Dendritic cell treated with granulocyte-macrophage colony-stimulating factor and Interleukin-4, amounts not matched to agents 40 ng/mL and 50 ng/mL, for 4 days (primary cell): ENCODE measurements around the gene AQP3.
"Not testable (repeated sequence)": the region's sequence is repeated elsewhere in the genome, so short reads cannot be mapped to it uniquely, and the experiment has no call there.

Experiments used
- H3K27ac Mint-ChIP-seq: one replicate; pipeline ENCODE4 v1.8.0; 2022; ENCODE audit warnings: mild to moderate bottlenecking, mixed read lengths
- H3K27me3 Mint-ChIP-seq: one replicate; pipeline ENCODE4 v1.8.0; 2022; ENCODE audit warnings: mild to moderate bottlenecking, mixed read lengths
- H3K36me3 Mint-ChIP-seq: one replicate; pipeline ENCODE4 v1.8.0; 2022; ENCODE audit warnings: low read depth, mixed read lengths
- H3K4me1 Mint-ChIP-seq: one replicate; pipeline ENCODE4 v1.8.0; 2022; ENCODE audit warnings: low read depth, mixed read lengths
- H3K4me3 Mint-ChIP-seq: one replicate; pipeline ENCODE4 v1.8.0; 2022; ENCODE audit warnings: mild to moderate bottlenecking, moderate library complexity, mixed read lengths
- H3K9me3 Mint-ChIP-seq: one replicate; pipeline ENCODE4 v1.8.0; 2022; ENCODE audit warnings: mixed read lengths
- intact Hi-C: fragments of 100-400 bp; cut with micrococcal nuclease; formaldehyde crosslinking; loops from one replicate; pipeline ENCODE4 v1.15.0; 2022

Gene AQP3

GRCh38 chr9:33429256-33429985 is 18.0 kb downstream of the AQP3 start:
- no peaks in the 10 kb centered on the region for H3K9me3 Mint-ChIP-seq
- peaks cover 31% of the 10 kb centered on the region for H3K4me1 Mint-ChIP-seq
- intact Hi-C loops = no loop called here
- H3K4me3 Mint-ChIP-seq = no peak overlapping the region
- no peaks in the 10 kb centered on the region for H3K27me3 Mint-ChIP-seq
- peaks cover 14% of the 10 kb centered on the region for H3K36me3 Mint-ChIP-seq
- no peak overlapping the region for H3K27ac Mint-ChIP-seq

GRCh38 chr9:33426843-33427293 is 20.5 kb downstream of the AQP3 start:
- H3K9me3 Mint-ChIP-seq = no peaks in the 10 kb centered on the region
- no peak overlapping the region for H3K27ac Mint-ChIP-seq
- intact Hi-C loops = no loop called here
- no peak overlapping the region for H3K4me3 Mint-ChIP-seq
- no peaks in the 10 kb centered on the region for H3K27me3 Mint-ChIP-seq
- H3K4me1 Mint-ChIP-seq = peaks cover 21% of the 10 kb centered on the region
- H3K36me3 Mint-ChIP-seq = peaks cover 14% of the 10 kb centered on the region

- Mint-ChIP-seq H3K9me3 (no peaks in the 10 kb centered on the region), H3K4me1 (peaks cover 7% of the 10 kb centered on the region), H3K4me3 (no peak overlapping the region), H3K36me3 (peaks cover 2% of the 10 kb centered on the region), H3K27me3 (peaks cover under 1% of the 10 kb centered on the region), H3K27ac (no peak overlapping the region)
- intact Hi-C loops = no loop called here
Observed at GRCh38 chr9:33425128-33425533, 22.3 kb downstream of the AQP3 start.

GRCh38 chr9:33424492-33424891 is 22.9 kb downstream of the AQP3 start:
- intact Hi-C loops, H3K27me3 Mint-ChIP-seq, H3K36me3 Mint-ChIP-seq, H3K4me3 Mint-ChIP-seq, H3K9me3 Mint-ChIP-seq, H3K27ac Mint-ChIP-seq, H3K4me1 Mint-ChIP-seq: not testable (repeated sequence)

- H3K4me1 Mint-ChIP-seq, H3K4me3 Mint-ChIP-seq, intact Hi-C loops, H3K27ac Mint-ChIP-seq, H3K27me3 Mint-ChIP-seq, H3K36me3 Mint-ChIP-seq, H3K9me3 Mint-ChIP-seq: not testable (repeated sequence)
Observed at GRCh38 chr9:33424043-33424442, 23.4 kb downstream of the AQP3 start.

GRCh38 chr9:33419708-33420303 is 27.6 kb downstream of the AQP3 start:
- Mint-ChIP-seq H3K4me1 (peaks cover 16% of the 10 kb centered on the region), H3K4me3 (no peak overlapping the region)

GRCh38 chr9:33418090-33418489 is 29.3 kb downstream of the AQP3 start:
- Mint-ChIP-seq H3K27me3 (peaks cover 13% of the 10 kb centered on the region), H3K36me3 (no peaks in the 10 kb centered on the region), H3K4me3 (no peak overlapping the region), H3K9me3 (no peaks in the 10 kb centered on the region), H3K4me1 (peaks cover 16% of the 10 kb centered on the region), H3K27ac (no peak overlapping the region)
- intact Hi-C loops = no loop called here

More at GRCh38 chr9:33419708-33420303, 27.6 kb downstream of the AQP3 start:
- H3K36me3 Mint-ChIP-seq = no peaks in the 10 kb centered on the region
- H3K9me3 Mint-ChIP-seq = no peaks in the 10 kb centered on the region
- peaks cover 13% of the 10 kb centered on the region for H3K27me3 Mint-ChIP-seq
- intact Hi-C loops = no loop called here
- H3K27ac Mint-ChIP-seq = no peak overlapping the region

- intact Hi-C loops = no loop called here
- H3K9me3 Mint-ChIP-seq = no peaks in the 10 kb centered on the region
- H3K4me1 Mint-ChIP-seq = peaks cover 16% of the 10 kb centered on the region
- no peak overlapping the region for H3K27ac Mint-ChIP-seq
- H3K27me3 Mint-ChIP-seq = peaks cover 13% of the 10 kb centered on the region
- no peak overlapping the region for H3K4me3 Mint-ChIP-seq
- no peaks in the 10 kb centered on the region for H3K36me3 Mint-ChIP-seq
Observed at GRCh38 chr9:33416996-33417395, 30.4 kb downstream of the AQP3 start.

GRCh38 chr9:33415501-33416038 is 31.8 kb downstream of the AQP3 start:
- Mint-ChIP-seq H3K27ac (peak overlapping the region; percentile 35), H3K4me3 (no peak overlapping the region), H3K9me3 (no peaks in the 10 kb centered on the region), H3K4me1 (peaks cover 16% of the 10 kb centered on the region), H3K36me3 (no peaks in the 10 kb centered on the region), H3K27me3 (peaks cover 16% of the 10 kb centered on the region)
- intact Hi-C loops = no loop called here

GRCh38 chr9:33414889-33415500 is 32.4 kb downstream of the AQP3 start:
- H3K36me3 Mint-ChIP-seq = no peaks in the 10 kb centered on the region
- no peaks in the 10 kb centered on the region for H3K9me3 Mint-ChIP-seq
- peaks cover 12% of the 10 kb centered on the region for H3K4me1 Mint-ChIP-seq
- H3K27ac Mint-ChIP-seq = peak overlapping the region; percentile 16
- intact Hi-C loops = loop anchor here (5.0 kb wide), 1 partner anchor 37 kb away; no protein-coding TSS in a partner anchor
- peaks cover 14% of the 10 kb centered on the region for H3K27me3 Mint-ChIP-seq
- no peak overlapping the region for H3K4me3 Mint-ChIP-seq

GRCh38 chr9:33414268-33414667 is 33.1 kb downstream of the AQP3 start:
- Mint-ChIP-seq H3K36me3 (no peaks in the 10 kb centered on the region), H3K4me3 (no peak overlapping the region), H3K27ac (peak overlapping the region; percentile 16), H3K9me3 (no peaks in the 10 kb centered on the region), H3K4me1 (peaks cover 13% of the 10 kb centered on the region), H3K27me3 (peaks cover 9% of the 10 kb centered on the region)
- intact Hi-C loops = loop anchor here (5.0 kb wide), 1 partner anchor 38 kb away; no protein-coding TSS in a partner anchor

- Mint-ChIP-seq H3K36me3 (no peaks in the 10 kb centered on the region), H3K9me3 (no peaks in the 10 kb centered on the region), H3K27me3 (peaks cover 5% of the 10 kb centered on the region), H3K4me3 (no peak overlapping the region), H3K4me1 (peaks cover 20% of the 10 kb centered on the region), H3K27ac (no peak overlapping the region)
- intact Hi-C loops = no loop called here
Observed at GRCh38 chr9:33408087-33408486, 39.3 kb downstream of the AQP3 start.

- Mint-ChIP-seq H3K9me3 (no peaks in the 10 kb centered on the region), H3K27me3 (peaks cover 5% of the 10 kb centered on the region), H3K27ac (no peak overlapping the region), H3K4me1 (peaks cover 20% of the 10 kb centered on the region), H3K36me3 (no peaks in the 10 kb centered on the region), H3K4me3 (no peak overlapping the region)
- intact Hi-C loops = no loop called here
Observed at GRCh38 chr9:33407061-33407460, 40.3 kb downstream of the AQP3 start.

- H3K36me3 Mint-ChIP-seq = no peaks in the 10 kb centered on the region
- peaks cover 20% of the 10 kb centered on the region for H3K4me1 Mint-ChIP-seq
- peaks cover 2% of the 10 kb centered on the region for H3K27me3 Mint-ChIP-seq
- intact Hi-C loops = no loop called here
- H3K27ac Mint-ChIP-seq = peak overlapping the region; percentile 2
- no peak overlapping the region for H3K4me3 Mint-ChIP-seq
- no peaks in the 10 kb centered on the region for H3K9me3 Mint-ChIP-seq
Observed at GRCh38 chr9:33404788-33405362, 42.5 kb downstream of the AQP3 start.
